HL-60 (cell line): ENCODE results near the gene GALT.

ENCODE experiments used
- CTCF ChIP-seq: IDR thresholded peaks from one replicate; pipeline ENCODE4 v1.5.1; 2011; ENCODE audit warnings: low read length, control low read depth, inconsistent platforms; ENCODE audit not compliant: insufficient read depth
- POLR2AphosphoS5 ChIP-seq: IDR thresholded peaks from 2 replicates; pipeline ENCODE4 v1.6.1; 2012; ENCODE audit warnings: low read depth
- SPI1 ChIP-seq: IDR thresholded peaks from 2 replicates; pipeline ENCODE4 v1.6.1; 2012; ENCODE audit warnings: low read depth, mild to moderate bottlenecking, borderline replicate concordance

DNA sequence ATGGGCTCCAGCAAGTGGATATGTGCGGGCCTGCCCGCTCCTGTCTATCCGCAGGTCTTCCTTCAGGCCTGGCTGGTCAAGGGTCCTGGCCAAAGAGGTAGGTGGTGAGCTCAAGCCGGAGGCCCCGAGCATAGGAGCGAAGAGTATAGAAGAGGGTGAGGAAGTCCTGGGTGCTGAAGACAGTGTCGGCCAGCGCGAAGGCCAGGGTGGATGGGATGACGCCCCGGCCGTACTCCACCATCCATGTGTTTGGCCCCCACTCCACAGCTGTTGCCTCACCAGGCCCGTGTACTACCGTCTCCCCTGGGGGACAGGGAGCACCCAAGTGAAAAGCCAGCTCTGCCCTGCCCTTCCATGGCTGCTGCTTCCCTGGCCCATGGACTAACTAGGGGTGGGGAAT is 10.9 kb upstream of the GALT start:
- no peak for TF ChIP-seq POLR2AphosphoS5
- no peak for TF ChIP-seq SPI1
- TF ChIP-seq CTCF = no peak
